ENCODE results near the gene CACNA1S.
A peak's percentile ranks its signal among the peaks of the same experiment; 100 is the strongest.

The CACNA1S gene

DNA sequence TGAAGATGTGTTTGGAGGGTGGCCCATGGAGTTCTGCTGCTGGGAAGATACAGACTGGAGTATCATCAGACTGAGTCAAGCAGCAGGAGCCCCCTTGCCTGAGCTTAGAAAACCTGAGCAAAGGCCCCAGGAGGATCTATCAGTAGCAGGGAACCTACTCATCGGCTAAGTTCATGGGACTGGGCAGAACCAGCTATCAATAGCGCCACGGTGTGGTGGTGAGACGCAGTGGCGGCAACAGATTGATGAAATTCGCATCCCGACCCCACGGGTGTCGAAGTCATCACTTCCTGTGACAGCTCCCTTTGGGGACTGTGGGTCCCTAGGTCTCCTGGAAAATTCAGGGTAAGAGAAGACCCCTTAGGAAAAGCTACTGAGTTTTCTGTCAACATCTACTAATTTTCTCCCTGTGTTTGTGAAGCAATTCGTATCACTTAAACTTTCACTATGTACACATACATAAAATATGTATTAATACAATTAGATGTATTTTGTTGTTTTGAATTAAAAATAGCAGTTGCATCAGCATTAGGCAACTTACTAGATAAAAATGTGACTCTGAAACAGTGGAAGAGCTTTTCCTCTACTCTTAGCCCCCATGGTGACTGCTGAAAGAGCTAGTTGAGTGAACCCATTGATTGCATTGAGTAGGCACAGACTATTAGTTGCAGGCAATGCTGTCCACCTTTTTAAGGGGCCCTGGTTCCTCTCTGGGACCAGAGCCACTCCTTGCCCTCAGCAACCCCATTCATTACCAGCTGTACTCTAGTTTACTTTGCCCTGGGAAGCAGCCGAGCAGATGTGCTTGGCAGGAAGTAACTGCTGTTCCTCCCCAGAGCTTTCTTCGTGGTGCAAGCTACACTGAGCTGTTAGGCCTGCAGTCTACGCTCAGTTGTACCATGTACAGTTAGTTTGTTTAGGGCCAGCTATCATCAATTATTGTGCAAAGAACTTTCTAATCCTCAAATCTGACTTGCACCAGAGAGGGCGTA, 7.3 kb upstream of the CACNA1S start:
- FAIRE-seq (peak; percentile 76), DNase-seq (ENCODE audit: extremely low spot score, insufficient read length, low read depth) (peak; percentile 12)

DNA sequence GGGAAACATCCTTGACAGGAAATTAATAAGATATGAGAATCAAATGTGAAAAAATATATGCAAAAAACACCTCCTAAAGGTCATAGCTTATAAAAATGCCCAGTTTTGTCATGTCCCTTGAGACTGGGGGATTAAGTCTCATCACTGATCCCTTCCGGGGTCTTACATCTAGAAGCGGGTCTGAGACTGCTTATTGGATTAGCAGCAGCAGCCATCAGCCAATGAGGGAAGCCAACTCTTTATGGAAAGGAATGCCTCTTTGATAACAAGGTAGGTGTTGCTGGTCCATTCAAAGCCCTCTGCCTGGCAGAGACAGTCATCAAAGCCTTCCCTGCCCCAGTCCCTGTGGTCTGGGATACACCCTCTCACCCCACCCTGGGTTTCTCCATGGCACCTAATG, 3.9 kb upstream of the CACNA1S start:
- FAIRE-seq (no peak), DNase-seq (ENCODE audit: extremely low spot score, insufficient read length, low read depth) (no peak)

DNA sequence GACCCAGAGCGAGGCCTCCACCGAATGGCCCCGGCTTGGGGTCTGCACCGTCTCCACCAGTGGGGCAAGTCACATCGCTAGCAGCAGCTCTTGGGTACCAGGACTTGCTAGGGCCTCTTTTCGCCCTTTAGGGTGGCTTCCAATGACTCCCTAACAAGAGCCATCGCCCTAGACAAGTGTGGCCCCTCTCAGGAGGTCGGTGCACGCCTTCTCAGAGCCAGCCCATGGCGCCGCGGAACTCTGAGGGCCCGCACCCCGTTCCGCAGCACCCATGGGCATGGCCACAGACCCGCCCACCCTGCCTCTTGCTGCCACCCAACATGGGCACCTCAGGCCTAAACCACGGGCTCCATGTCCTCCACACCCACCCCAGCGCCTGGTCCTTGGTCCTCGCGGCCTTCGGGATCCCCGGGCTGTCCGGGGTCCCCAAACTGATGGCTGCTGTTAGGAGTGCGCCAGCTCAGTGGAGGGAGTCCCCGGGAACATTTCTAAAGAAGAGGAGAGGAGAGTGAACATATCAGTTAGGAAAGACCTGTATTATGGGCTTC, 3.2 kb upstream of the CACNA1S start:
- DNase-seq (ENCODE audit: extremely low spot score, insufficient read length, low read depth) (no peak), FAIRE-seq (no peak)

DNA sequence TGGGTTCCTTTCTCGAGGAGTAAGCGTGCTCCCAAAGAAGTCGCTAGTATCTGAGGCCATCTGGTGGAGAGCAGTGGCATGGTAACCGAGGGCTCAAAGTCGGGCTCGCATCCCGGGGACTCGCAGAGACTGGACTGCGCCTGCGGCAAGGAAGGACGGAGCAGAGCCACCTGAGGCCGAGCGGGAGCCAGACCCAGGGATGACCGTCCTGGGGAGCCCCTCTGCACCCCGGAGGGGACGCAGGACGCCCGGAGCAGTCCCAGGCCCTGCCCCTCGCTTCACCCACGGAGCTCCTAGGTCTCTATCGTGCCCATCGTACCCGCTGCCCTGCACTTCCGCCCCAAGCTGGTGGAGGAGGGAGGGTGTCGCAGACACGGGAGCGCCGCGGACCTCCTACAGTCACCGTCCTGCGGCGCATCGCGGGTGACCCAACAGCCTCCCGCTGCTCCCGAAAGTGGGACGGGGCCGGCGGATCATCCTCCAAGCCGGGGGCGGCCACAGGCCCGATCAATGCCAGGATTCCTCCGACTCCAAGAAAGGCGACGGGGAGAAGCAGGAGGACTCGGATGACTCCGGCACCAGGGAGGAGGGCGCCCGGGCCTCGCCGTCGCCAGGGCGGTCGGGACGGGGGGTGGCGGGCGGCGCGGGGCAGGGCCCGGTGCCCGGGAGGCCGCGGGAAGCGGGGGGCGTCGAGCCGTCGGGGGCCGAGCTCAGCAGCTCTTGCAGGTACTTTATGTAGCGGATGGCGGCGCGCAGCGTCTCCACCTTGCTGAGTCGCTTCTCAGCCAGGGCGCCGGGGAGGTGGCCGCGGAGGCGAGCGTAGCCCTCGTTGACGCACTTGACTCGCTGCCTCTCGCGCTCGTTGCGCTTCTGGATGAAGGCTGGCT, 2.3 kb upstream of the CACNA1S start:
- peak; percentile 76 for DNase-seq (ENCODE audit: extremely low spot score, insufficient read length, low read depth)
- FAIRE-seq = peak; percentile 94

DNA sequence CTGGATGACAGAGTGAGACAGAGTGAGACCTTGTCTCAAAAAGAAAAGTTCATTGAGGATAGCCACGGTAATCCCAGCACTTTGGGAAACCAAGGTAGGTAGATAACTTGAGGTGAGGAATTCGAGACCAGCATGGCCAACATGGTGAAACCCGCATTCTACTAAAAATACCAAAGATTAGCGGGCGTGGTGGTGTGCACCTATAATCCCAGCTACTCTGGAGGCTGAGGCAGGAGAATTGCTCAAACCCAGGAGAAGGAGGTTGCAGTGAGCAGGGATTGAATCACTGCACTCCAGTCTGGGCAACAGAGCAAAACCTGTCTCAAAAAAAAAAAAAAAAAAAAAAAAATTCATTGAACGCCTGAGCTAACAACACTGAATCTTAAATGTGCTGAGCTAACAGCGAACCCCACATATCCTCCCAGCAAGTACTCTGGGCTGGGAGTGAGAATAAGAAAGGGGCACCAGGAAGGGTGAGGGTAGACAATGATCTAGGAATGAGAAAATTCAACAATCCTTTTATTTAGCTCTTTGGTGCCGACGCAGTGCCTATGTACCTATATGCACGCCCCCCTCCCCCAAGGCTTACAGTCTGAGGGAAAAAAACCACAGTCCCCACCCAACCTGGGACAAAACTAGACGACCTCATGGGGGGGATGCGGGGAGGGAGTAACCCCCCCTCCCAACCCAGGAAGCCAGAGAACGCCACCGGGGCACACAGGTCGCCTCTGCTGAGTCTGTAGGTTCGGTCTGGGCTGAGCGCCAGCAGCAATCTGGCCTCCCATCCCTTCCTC, 1.4 kb upstream of the CACNA1S start:
- DNase-seq (ENCODE audit: extremely low spot score, insufficient read length, low read depth) (no peak), FAIRE-seq (no peak)

DNA sequence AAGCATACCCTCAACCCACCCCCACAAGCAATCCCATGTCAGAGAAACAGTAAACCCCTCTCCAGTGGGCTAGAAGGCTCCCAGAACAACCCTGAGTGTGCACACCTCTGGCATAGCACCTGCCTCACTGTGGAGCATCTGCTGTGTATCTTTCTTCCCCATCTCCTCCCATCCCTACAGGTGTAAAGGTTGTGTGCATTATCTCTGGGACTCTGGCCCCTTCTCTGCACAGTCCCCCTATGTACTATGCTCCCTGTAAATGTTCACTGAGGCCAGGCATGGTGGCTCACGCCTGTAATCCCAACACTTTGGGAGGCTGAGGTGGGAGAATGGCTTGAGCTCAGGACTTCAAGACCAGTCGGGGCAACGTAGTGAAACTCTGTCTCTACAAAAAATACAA, 700 bp upstream of the CACNA1S start:
- FAIRE-seq (no peak), DNase-seq (ENCODE audit: extremely low spot score, insufficient read length, low read depth) (no peak)

DNA sequence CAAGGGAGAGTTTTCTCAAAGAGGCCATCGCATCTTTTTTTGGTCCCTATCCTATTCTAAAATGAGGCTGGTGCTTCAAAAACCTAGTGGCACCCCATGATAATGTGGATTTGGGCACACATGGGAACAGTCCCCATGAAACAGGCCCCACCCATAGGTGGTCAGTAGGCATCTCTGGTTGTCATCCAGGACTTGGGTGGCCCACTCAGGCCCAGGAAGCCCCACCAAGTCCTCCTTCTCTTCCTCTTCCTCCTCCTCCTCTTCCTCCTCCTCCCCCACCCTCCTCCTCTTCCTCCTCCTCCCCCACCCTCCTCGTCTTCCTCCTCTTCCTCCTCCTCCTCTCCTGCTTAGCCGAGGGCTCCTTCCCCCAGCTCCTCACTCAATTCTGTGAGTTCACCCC, 554 bp downstream of the CACNA1S start:
- no peak for DNase-seq (ENCODE audit: extremely low spot score, insufficient read length, low read depth)
- no peak for FAIRE-seq

DNA sequence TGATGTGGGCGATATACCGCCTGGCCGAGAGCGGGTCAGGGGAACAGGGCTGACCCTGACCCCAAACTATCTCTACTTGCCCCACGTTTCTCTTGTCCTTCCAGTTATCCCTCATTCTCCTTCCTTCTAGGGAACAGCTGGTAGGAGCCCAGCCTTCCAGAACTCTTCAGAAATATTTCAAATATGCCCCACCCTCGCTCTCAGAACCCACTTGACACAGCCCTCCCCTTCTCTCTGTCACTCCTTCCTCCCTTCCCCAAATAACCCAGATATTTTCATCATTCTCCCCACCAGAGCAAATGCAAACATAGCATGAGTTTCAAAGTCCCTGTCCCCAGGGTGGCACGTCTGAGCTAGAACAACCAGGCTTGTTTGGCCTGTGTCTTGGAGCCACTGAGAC, 1.1 kb downstream of the CACNA1S start:
- DNase-seq (ENCODE audit: extremely low spot score, insufficient read length, low read depth) = no peak
- no peak for FAIRE-seq

DNA sequence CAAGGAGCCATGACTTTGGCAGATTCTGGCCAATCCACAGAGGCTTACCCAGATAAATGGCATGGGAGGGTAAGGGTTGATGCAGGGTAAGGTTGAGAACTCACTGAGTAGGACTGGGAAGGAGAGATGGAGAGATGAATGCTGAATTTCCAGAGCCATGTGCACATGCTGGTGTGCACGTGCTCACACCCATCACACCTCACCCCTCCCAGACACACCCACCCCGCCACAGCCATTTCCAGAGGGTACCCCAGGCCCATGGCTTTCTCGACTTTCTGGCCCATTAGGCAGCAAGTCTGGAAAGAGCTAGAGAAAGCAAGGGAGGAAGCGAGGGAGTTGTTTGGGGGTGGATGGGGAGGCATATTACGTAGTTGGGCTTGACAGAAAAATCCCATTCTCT, 1.6 kb downstream of the CACNA1S start:
- DNase-seq (ENCODE audit: extremely low spot score, insufficient read length, low read depth) = no peak
- FAIRE-seq = no peak

DNA sequence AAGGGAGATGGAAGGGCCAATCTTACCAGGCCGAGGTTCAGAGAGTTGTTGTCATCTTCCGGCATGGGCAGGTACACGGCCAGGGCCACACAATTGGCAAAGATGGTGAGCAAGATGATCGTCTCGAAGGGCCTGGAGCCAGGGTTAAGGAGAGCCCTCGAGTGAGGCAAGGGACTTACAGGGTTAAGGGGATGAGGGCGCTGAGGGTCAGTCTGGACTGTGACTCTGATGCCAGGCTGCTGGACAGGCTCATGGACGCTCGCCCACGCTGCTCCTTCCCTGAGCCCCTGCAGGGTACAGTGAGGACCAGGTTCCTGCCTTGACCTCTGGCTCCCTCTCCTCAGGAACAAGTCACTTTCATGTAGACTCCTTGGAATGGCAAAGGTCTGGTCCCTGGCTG, 2.1 kb downstream of the CACNA1S start:
- no peak for FAIRE-seq
- no peak for DNase-seq (ENCODE audit: extremely low spot score, insufficient read length, low read depth)

DNA sequence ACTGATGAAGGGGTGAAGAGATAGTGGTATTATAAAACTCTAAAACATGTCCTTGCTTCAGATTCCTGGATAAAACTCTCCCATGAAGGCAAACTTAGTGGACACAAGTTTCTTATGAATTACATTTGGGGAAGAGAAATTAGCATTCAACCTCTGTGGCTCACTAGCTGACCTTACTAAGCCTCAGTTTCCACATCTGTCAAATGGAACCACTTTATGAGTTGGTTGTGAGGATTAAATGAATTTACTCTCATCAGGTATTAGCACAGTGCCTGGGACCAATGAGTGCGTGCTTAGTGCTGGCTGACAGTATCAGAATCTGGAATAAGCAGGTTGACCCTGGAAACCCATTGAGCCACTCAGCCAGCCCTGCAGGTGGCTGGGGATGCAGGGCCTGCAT, 2.6 kb downstream of the CACNA1S start:
- FAIRE-seq = no peak
- no peak for DNase-seq (ENCODE audit: extremely low spot score, insufficient read length, low read depth)

DNA sequence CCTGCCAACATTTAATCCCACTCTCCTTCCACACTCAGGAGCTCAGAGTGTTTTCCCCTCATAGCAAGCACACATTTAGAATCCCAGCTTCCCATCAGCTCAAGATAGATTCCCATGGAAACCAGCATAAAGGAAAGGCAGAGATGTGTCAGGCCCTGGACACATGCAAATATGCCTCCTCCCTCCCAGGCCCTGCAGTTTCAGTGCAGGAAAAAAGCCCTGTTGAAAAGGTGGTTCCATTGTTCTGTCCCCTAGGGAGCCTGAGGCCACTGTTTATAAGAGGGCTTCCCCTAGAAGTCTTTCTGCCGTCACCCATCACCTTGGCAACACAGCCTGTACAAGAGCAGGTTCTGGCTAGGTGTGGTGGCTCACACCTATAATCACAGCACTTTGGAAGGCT, 3.6 kb downstream of the CACNA1S start:
- DNase-seq (ENCODE audit: extremely low spot score, insufficient read length, low read depth) (no peak), FAIRE-seq (no peak)

DNA sequence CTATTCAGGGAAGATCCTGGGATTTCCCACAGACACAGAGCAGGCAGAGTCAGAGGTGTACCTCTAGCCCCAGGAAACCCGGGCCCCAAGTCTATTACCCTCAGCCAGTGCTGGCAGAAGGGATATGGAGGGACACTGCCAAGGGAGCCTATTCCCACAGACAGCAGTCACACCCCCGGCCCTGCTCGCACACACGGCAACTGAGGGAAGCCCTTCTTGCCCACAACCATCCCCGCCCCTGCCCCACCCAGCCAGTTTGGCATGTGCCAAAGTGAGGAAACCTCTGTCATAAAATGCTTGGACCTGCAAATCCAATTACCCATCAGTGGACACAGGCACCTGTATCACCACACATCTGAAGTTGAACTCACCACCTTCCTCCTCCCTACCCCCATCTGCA, 6.5 kb downstream of the CACNA1S start:
- no peak for FAIRE-seq
- DNase-seq (ENCODE audit: extremely low spot score, insufficient read length, low read depth) = no peak

DNA sequence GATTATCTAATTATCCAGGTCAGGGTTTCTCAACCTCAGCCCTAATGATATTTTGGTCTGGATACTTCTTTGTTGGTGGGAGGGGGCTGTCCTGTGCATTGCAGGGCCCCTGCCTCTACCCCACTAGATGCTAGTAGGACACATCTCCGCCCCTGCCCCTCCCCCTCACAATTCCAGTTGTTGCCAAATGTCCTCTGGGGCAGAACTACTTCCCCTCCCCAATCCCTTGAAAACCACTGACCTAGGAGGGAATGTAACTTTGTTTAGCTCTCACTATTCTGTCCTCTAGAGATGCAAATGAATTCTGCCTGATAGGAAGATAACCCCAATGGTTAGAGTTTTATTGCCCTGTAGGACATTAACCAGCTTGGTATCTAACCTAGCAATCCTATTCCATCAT, 8.1 kb downstream of the CACNA1S start:
- DNase-seq (ENCODE audit: extremely low spot score, insufficient read length, low read depth) = no peak
- no peak for FAIRE-seq

DNA sequence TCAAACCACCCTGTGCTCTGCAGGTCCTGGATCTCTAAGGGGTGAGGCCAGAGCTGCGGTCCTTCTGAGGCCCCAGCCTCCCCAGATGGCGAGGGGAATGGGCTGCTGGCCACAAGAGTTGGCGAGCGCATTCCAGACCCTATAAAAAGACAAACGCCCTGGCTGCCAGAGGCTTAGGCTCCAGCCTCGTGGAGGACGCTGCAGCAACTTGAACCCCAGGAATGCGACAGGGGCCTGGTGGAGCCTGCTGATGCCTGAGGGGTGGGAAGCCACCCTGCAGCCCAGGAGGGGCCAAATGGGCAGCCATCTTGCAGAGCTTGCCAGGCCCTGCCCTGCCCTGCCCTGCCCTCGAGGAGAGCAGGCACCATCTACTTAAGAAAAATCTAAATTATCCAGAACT, 8.6 kb downstream of the CACNA1S start:
- FAIRE-seq = no peak

DNA sequence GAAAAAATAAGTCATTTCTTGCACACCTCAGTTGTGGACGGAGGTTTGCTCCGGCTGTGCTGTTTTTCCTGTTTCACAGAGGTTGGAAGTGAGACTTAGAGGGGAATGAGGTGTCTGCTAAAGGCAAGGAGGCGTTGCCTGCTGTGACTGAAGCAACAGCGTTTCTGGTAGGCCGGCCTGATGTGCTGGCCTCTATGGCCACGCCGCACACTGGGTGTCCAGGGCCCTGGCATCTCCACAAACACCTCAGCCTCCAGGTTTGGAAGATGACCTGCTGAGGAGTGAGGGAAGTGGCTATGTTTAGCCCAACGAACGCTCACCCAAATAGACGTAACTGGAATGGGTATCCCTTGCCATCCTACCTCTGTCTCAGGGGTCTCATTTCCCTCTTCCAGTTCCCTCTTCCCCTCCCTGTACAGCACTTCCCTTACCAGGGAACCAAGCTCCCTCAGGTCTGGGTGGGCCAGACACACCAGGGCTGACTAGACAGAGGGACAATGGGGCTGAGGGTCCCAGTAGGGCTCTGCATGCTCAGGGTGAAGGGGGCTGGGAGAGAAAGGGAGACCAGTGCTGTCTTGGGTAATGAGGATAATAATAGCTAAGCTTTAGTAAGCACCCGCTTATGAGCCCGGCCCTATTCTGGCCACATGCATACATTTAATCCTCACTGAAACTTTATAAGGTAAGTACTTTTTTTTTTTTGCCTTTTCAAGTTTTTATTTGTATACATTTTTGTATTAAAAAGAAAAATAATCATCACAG, 11.9 kb downstream of the CACNA1S start:
- DNase-seq (ENCODE audit: extremely low spot score, insufficient read length, low read depth) (no peak), FAIRE-seq (no peak)

More for the DNA sequence above, 8.6 kb downstream of the CACNA1S start:
- DNase-seq (ENCODE audit: extremely low spot score, insufficient read length, low read depth) = no peak

DNA sequence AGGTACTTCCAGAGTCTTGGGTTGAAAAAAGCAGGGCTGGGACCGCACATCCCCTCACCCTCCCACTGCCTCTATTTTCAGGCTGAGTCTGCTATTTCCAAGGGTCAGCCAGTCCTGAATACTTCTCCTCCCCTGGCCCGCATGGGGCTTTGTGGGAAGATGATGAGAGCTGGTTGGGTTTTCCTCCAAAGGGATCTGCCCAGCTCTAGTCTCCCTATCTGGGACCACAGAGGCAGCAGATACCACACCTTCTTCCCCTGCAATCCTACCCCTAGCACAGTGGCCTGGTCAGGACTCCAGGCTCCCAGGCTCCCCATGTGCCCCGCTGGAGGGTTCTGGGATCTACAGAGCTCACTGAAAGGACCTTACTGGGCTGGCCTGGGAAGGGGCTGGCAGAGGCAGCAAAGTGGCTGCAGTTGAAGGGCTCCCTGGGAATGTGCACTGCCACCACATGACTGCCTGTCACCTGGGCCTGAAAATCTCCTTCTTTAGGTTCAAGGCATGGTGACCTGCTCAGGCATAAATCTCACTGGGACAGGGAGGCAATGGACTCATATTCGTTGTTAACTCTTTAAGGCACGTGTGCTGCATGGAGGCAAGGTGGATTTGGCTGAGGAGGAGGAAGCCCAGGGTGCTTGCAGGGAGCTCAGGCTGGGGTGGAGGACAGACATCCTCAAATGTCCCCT, 13.1 kb downstream of the CACNA1S start:
- FAIRE-seq (no peak), DNase-seq (ENCODE audit: extremely low spot score, insufficient read length, low read depth) (no peak)

DNA sequence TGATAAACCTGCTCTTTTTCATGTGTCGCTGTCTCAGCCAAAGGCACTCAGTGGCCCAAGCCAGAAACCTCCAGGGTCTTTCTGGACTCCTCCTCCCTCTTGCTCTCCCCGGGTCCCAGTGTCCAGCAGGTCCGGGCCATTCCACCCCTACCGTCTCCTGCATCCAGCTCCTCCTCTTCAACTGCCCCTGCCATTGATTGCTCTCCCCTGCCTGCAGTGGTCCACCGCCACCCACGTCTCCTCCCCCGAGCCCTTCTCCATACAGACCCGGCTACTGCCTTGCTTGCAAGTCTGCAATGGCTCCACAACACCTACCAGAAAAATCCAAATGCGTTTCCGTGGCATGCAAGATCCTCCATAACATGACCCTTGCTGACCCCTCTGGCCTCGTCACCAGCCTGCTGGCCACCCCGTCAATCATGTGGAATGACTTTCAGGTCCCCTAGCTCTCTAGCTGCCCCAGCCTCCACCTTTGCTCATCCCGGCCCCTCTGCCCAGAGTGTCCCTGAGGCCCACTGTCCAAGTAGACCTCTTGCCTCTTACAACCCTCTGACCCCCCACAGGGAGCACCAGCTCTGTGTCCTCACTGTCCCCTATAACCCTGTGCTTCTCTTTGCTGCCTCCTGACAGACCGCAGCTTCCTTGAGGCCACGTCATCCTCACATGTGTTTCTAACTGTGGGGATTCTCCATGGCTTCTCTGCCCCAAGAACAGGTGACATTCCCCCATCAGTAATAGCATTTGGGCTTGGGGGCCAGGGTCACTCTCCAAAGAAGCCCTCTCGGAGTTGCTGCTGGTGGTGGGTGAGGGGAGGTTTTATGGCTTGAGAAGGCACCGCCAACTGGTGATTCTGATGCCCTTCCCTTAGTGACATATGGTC, 15.0 kb downstream of the CACNA1S start:
- no peak for FAIRE-seq
- DNase-seq (ENCODE audit: extremely low spot score, insufficient read length, low read depth) = no peak

All from GM18507 (cell line).